ENCODE data around the gene MAPRE2.
"Not testable (repeated sequence)": the region's sequence is repeated elsewhere in the genome, so short reads cannot be mapped to it uniquely, and the experiment has no call there.

Gene MAPRE2

GRCh38 chr18:35107216-35107615 is 66.0 kb downstream of the MAPRE2 start:
- Histone ChIP-seq H3K36me3 (peaks cover 2% of the 10 kb centered on the region), H3K4me3 (ENCODE audit: low read depth in 1 of 2, low read length in 1 of 2) (no peak overlapping the region), H3K27me3 (no peaks in the 10 kb centered on the region), H3K4me1 (ENCODE audit: control insufficient read depth in 1 of 2, insufficient read depth in 1 of 2, low read depth in 1 of 2, low read length in 1 of 2) (peaks cover 0 to 7% of the 10 kb centered on the region in 2 experiments), H3K27ac (no peak overlapping the region), H3K9me3 (no peaks in the 10 kb centered on the region)
- no peak for TF ChIP-seq CTCF (IDR thresholded peaks at IDR 0.05)

DNA sequence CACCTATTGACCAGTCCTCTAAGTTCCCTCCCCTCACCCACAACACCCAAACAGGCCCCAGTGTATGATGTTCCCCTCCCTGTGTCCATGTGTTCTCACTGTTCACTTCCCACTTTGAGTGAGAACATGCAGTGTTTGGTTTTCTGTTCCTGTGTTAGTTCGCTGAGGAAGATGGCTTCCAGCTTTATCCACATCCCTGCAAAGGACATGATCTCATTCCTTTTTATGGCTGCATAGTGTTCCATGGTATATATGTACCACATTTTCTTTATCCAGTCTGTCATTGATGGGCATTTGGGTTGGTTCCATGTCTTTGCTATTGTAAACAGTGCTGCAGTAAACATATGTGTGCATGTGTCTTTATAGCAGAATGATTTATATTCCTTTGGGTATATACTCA is 66.9 kb downstream of the MAPRE2 start:
- not testable (repeated sequence) for H3K9me3 ChIP-seq

GRCh38 chr18:35110059-35110458 is 68.8 kb downstream of the MAPRE2 start:
- Histone ChIP-seq H3K4me1 (ENCODE audit: control insufficient read depth in 1 of 2, insufficient read depth in 1 of 2, low read depth in 1 of 2, low read length in 1 of 2) (peaks cover 0 to 22% of the 10 kb centered on the region in 2 experiments), H3K27ac (no peak overlapping the region), H3K36me3 (no peaks in the 10 kb centered on the region), H3K4me3 (ENCODE audit: low read depth in 1 of 2, low read length in 1 of 2) (no peak overlapping the region), H3K27me3 (no peaks in the 10 kb centered on the region), H3K9me3 (no peaks in the 10 kb centered on the region)
- no peak for TF ChIP-seq CTCF (IDR thresholded peaks at IDR 0.05)

More for the DNA sequence above, 66.9 kb downstream of the MAPRE2 start:
- H3K4me1 ChIP-seq (ENCODE audit: control insufficient read depth in 1 of 2, insufficient read depth in 1 of 2, low read depth in 1 of 2, low read length in 1 of 2); H3K27ac ChIP-seq; H3K27me3 ChIP-seq; H3K4me3 ChIP-seq (ENCODE audit: low read depth in 1 of 2, low read length in 1 of 2); H3K36me3 ChIP-seq: not testable (repeated sequence)

- no peak overlapping the region for H3K27ac ChIP-seq
- H3K9me3 ChIP-seq, result no peaks in the 10 kb centered on the region
- TF ChIP-seq CTCF (IDR thresholded peaks at IDR 0.05), result no peak
- H3K4me1 ChIP-seq (ENCODE audit: control insufficient read depth in 1 of 2, insufficient read depth in 1 of 2, low read depth in 1 of 2, low read length in 1 of 2), result peaks cover 0 to 22% of the 10 kb centered on the region in 2 experiments
- H3K4me3 ChIP-seq (ENCODE audit: low read depth in 1 of 2, low read length in 1 of 2), result no peak overlapping the region
- H3K27me3 ChIP-seq, result no peaks in the 10 kb centered on the region
- H3K36me3 ChIP-seq, result no peaks in the 10 kb centered on the region
Observed at GRCh38 chr18:35110554-35111485, 69.6 kb downstream of the MAPRE2 start.

DNA sequence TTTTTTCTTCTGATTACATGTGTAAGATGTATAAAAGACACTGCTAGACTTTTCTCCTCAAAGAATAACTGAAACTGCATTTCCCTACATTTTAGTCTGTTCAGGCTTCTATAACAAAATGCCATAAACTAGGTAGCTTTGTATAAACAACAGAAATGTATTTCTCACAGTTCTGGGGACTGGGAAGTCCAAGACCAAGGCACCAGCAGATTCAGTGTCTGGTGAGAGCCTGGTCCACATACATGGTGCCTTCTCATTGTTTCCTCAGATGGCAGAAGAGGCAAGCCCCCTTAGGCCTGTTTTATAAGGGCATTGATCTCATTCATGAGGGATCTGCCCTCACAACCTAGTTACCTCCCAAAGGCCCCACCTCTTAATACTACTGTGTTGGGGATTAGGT is 71.5 kb downstream of the MAPRE2 start:
- no peaks in the 10 kb centered on the region for H3K27me3 ChIP-seq
- no peaks in the 10 kb centered on the region for H3K9me3 ChIP-seq
- no peaks in the 10 kb centered on the region for H3K36me3 ChIP-seq
- peaks cover 0 to 22% of the 10 kb centered on the region in 2 experiments for H3K4me1 ChIP-seq (ENCODE audit: control insufficient read depth in 1 of 2, insufficient read depth in 1 of 2, low read depth in 1 of 2, low read length in 1 of 2)
- H3K27ac ChIP-seq, result no peak overlapping the region
- H3K4me3 ChIP-seq (ENCODE audit: low read depth in 1 of 2, low read length in 1 of 2), result no peak overlapping the region
- no peak for TF ChIP-seq CTCF (IDR thresholded peaks at IDR 0.05)

DNA sequence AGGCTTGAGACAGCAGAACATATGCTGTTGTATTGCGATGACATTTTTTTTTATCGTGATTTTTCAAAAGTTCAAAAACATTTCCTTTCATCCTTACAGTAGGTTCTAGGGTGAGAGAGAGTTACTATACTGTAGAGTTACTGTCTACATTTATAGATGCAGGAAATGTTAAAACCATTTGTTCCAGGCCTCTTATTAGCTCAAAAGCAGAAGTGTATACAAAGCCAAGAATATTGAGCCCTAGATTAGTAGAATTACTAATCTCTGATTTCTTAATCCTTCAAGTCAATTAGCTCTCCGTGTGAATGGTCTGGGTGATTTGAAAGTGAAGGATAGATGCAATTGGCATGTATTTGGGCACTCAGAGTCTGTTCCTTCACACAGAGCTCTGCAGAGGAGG is 73.1 kb downstream of the MAPRE2 start:
- Histone ChIP-seq H3K27ac (no peak overlapping the region), H3K9me3 (no peaks in the 10 kb centered on the region), H3K4me3 (ENCODE audit: low read depth in 1 of 2, low read length in 1 of 2) (no peak overlapping the region), H3K36me3 (no peaks in the 10 kb centered on the region), H3K27me3 (no peaks in the 10 kb centered on the region), H3K4me1 (ENCODE audit: control insufficient read depth in 1 of 2, insufficient read depth in 1 of 2, low read depth in 1 of 2, low read length in 1 of 2) (peaks cover 0 to 22% of the 10 kb centered on the region in 2 experiments)
- TF ChIP-seq CTCF (IDR thresholded peaks at IDR 0.05), result no peak
